NCI-H1417 treated with DMSO at 0.1 percent for 48 hours (cell line): ENCODE results near the gene GRM7.

Source experiments
- DNase-seq: peaks from one replicate; lab custom pipeline; 2025; lab: John Stamatoyannopoulos, UW

GRM7 gene

GRCh38 chr3:7241584-7242302 is 380.8 kb downstream of the GRM7 start:
- no peak for DNase-seq

GRCh38 chr3:7242303-7242635 is 381.4 kb downstream of the GRM7 start:
- DNase-seq: no peak

DNA sequence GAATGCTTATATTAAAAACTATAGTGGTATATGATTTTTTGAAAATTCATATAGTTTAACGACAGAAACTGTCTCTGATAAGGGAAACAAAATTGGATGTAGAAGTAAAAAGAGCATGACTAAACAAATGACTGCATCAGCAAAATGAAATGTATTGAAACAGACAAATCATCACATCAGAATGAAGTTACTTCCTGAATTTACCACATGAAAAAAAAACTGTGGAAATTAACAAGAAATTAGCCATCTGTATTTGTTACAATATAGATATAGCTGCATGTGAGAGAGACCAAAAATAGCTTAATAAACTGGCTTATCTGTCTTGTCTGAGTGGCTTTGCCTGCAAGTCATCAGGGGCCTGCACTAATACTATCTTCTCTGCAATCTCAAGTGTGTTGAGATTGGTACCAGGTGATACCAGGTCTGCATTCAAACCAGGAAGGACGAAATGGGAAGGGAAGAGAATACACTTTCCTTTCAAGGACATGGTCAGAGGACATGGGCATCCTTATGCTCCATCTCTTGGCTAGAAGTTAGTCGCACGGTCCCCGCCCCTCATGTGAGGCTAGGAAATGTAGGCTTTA is 388.7 kb downstream of the GRM7 start:
- no peak for DNase-seq

- no peak for DNase-seq
These were observed 393.3 kb downstream of the GRM7 start for GRCh38 chr3:7254251-7254650.

DNA sequence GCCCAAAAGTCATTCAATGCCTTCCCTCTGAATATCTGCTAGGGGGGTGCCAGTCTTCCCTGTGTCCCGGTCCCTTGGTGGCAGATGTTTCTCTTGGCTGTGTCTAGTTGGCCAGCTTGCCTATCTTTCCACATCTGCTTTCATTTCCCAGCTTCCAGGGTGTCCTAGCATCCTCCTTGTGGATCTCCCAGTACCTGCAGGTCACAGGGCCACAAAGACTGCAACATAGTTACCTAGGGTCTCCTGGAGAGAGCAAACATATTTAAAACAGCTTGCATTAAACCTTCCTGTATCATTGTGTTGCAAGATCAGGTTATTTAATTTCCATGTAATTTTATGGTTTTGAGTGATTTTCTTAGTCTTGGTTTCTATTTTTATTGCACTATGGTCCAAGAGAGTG is 400.1 kb downstream of the GRM7 start:
- DNase-seq: no peak

DNA sequence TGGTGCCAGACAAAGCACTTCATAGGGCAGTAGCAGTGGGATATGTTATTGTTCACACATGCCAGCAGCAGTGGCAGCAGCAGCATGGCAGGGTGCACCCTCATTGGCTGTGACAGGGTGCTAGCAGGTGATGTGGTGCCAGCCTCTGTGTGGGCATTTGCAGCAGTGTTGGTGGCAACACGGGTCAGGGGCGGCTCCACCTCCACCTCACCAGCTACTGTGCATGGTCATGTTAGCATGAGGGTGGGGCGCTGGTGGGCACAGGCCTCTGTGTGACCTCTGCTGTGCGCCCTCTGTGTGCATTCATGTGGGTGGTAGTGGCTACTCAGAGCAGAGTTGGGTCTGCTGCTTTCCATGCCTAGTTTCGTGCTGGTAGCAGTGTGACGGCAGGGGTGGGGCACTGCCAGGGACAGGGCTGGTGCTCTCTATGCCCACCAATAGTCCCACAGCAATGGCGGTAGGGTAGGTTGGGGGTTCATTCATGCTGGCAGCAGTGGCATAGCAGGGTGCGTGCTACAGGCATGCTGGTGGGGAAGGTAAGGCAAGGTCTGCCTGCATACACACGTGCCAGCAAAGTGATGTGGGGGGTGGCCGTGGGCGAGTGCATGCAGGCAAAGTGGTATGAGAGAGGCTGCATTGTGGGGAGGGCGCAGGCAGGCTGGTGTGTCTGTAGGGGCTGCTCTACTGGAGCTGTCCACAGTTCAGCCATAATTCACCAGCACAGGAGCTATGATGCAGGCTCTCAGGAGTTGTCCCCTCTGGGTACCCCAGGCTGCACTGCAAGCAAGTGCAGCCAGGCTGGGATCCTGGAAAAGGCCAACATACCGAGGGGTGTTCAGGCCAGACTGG is 402.7 kb downstream of the GRM7 start:
- no peak for DNase-seq

- no peak for DNase-seq
These were observed 403.2 kb downstream of the GRM7 start for GRCh38 chr3:7264196-7264526.

DNA sequence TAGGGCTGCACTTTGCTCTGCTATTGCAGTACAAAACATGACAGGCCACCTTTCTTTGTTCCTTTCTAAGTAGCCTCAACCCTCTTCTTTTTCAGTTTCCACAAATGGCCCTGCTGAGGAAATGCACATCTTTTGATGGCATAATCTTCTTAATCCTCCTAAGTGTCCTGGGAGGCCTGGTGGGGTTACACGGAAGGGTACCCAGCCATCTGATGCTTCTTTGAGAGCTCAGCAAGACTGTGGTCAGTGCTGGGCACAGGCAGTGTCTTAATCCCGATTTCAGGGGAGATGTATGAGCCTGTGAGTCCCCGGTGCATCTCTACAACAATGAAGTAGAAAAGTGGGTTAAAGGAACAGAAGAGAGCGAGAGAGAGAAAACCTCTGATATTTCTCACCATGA is 404.8 kb downstream of the GRM7 start:
- no peak for DNase-seq

GRCh38 chr3:7266551-7266950 is 405.6 kb downstream of the GRM7 start:
- no peak for DNase-seq

- no peak for DNase-seq
These were observed 409.8 kb downstream of the GRM7 start for GRCh38 chr3:7270731-7271130.

GRCh38 chr3:7271631-7272030 is 410.7 kb downstream of the GRM7 start:
- no peak for DNase-seq

DNA sequence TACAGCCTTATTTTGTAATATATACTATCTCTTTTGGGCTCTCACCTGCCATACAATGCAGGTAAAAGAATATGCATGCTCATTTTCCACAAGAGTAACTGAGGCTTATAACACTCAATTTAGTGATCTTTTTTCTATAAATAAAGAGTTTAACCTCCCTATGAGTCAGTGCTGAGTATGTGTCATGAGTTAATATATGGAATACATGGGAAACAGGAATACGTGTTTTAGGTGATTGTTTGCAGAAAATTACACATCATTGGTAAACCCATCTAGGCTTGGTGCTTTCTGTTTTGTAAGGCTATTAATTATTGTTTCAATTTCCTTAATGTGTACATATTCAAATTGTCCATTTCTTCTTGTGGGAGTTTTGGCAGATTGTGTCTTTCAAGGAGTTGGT is 411.3 kb downstream of the GRM7 start:
- DNase-seq: no peak

GRCh38 chr3:7275396-7275795 is 414.5 kb downstream of the GRM7 start:
- DNase-seq: no peak

GRCh38 chr3:7280318-7280717 is 419.4 kb downstream of the GRM7 start:
- no peak for DNase-seq

GRCh38 chr3:7282988-7283387 is 422.1 kb downstream of the GRM7 start:
- no peak for DNase-seq

GRCh38 chr3:7285505-7285904 is 424.6 kb downstream of the GRM7 start:
- no peak for DNase-seq

- no peak for DNase-seq
These were observed 427.2 kb downstream of the GRM7 start for GRCh38 chr3:7288133-7288532.

- DNase-seq: no peak
These were observed 428.2 kb downstream of the GRM7 start for GRCh38 chr3:7289121-7289520.

DNA sequence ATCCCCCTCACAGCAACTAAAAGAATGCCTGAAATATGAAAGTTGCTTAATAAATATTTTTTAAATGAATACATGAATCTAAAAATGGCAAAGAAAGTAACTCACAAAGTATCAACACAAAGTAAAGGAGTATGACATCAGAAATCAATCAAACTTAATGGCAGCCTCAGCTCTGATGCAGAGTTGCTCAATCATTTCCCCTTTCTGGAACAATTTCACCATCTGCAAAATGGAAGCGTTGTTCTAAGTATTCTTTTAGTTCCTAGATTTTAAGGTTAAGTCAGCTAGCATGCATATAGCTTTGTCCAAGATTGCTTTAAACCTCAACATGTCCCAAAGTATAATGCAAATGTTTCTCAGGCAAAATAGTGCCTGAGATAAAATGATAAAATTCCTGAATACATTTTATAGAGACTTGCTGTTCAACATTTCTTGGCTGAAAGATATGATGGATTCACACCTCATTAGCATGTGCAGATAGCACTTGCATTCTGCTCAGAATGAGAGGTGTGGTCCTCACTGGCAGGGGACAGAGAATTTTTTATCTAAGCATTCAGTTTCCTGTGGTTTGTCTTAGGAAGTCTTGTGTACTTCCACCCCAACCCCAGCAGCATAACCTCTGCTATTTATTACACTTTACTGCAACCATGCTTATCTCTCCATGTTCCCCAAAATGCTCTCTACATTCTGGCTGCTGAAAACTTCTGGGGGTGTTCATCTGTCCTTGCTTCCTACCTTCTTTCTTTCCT is 429.3 kb downstream of the GRM7 start:
- DNase-seq: no peak

- DNase-seq: no peak
These were observed 431.4 kb downstream of the GRM7 start for GRCh38 chr3:7292362-7292761.

DNA sequence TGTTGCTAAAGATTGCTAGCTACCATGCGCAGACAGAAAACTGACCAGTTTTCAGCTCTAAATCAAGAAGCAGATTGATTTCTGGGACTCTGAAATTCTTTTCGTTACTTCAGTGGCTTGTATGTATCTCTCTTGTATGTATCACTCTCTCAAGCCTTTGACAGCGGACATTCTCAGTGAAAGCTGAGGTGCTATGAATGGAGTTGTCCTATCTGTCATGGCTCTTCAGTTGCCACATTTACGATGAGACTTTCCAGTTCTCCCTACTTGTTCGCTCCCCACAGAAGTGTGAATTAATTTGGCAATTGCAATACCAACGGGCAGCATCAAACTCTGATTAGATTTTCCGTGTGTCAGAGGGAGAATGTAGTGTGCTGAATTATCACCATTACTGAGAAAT is 432.4 kb downstream of the GRM7 start:
- DNase-seq: no peak

DNA sequence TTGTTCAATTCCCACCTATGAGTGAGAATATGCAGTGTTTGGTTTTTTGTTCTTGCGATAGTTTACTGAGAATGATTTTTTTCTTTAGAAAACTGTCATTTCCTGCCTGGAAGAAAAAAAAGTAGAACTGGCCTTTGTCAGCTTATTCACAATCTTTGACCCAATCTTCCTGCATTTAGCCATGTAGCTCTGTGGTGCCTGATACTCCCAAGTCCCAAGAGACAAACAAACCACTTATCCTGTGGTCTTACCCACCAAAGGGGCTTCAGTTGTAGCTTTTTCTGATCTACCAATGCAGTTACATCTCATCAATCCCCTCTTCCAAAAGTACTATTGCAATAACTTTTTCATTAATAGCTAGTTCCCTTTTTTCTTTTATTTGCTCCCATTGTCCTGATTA is 444.6 kb downstream of the GRM7 start:
- DNase-seq: no peak

DNA sequence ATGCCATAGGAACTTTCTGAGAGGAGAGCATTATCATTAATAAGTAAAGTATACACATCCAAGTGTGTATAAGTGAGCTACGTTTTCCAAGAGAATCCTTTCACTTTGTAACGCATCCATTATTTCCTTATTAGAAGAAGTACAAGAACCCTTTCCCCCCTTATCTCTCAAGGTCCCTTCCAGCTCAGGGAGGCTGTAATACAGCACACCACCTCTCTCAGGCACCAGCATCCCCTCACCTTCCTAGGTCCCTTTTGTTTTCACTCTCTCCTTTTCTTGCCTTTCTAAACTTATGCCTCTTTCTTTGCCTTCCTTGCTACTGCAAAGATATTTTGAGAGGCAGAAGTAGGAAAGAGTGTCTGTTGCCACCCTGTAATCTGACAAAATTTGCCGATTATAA is 446.0 kb downstream of the GRM7 start:
- no peak for DNase-seq
